CD4-positive, alpha-beta T cell treated with Interleukin-15 for 4 hours (primary cell): Measurements from ENCODE around the gene C16orf95.
A peak's percentile ranks its signal among the peaks of the same experiment; 100 is the strongest.

ENCODE experiments used
- DNase-seq: peaks from one replicate; pipeline ENCODE4 v3.0.0-alpha.2; 2020; ENCODE audit warnings: low spot score

C16orf95 gene

DNA sequence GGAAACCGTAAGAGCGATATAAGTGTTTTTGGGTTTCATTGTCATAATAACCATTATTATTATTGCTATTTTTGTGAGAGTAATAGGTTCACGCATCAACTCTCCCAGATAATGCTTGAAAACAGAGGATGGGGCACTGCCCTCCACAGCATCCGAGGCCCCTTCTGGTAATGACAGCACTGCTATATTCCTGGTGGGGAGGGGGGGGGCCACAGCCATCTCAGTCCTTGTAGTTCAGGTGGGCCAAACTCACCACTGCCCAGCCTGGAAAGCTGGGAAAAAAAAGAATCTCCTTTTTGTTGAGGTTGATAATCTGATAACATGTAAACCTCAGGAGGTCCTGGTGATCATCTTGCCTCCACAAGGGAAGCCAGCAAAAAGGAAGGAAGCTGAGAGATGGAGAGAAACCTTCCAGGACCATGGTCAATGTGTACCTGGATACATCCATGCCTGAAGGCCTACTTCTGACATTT is 706 bp downstream of the C16orf95 start:
- no peak for DNase-seq

- DNase-seq, result no peak
These were observed 2.2 kb downstream of the C16orf95 start for GRCh38 chr16:87314990-87315420.

DNA sequence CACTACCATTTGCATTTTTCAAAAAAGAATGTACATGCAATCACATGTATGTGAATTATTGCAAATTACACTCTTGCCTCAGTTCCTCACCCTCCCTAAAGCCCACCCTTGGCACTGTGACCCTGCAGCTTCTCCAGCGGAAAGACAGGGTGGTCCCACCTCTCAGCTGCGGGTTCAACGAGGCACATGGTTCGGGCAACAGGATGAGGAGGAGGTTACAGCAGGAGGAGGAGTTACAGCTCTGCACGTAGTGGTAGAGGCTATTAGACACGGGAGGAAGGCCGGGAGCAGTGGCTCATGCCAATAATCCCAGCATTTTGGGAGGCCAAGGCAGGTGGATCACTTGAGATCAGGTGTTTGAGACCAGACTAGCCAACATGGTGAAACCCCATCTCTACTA is 5.2 kb downstream of the C16orf95 start:
- no peak for DNase-seq

DNA sequence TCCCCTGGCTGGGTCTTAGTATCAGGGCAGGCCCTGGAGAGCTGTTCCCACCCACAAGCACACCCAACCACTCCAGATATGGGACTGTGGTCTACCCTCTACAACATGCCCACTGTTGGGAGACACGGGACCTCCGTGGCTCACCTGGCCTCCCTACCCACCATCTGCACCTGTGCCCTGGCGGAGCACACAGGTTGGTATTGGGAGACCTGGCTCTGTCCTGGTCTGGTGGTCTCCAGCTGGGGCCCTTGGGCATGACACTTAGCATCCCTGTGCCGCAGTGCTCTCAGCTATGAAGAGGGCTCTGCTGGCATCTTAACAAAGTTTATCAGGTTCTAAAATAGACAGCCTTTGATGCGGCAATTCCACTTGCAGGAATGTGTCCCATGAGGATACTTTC is 5.8 kb downstream of the C16orf95 start:
- DNase-seq, result no peak

- no peak for DNase-seq
These were observed 6.6 kb downstream of the C16orf95 start for GRCh38 chr16:87310610-87311009.

DNA sequence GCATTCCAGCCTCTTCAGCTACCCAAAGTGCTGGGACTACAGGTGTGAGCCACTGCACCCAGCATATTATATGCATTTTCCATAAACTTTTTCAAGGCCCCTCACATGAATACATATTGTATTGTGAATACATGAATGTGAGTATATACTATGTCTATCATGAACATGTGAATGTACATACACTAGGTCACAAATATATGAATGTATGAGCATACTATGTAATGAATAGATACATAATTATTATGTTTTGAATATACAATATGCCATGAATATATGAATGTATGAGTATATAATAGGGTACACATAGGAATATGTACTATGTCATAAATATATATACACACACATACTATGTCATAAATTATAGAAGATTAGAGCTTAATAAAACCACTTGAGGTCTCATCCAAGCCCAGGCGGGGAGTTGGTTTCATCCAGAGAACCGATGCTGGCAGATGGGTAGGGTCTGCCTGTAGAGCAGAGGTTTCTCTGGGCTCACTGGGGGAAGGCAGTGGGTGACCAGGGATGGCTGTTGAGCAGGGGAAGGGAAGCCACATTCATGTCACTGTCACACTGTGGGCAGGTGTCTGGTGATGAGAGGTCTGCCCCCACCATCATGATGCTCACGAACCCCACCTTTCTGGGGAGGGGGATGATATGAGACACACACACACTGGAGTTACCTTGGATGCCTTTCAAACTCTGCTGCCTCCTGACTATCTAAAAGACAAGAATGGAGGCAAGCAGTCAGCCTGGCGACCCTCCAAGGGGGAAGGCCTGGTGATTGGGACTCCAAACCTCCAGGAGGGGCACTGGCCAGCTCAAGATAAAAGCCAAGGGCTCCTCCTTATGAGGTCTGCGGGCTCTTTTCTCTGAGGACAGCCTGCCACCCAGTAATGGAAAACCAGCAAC is 7.3 kb downstream of the C16orf95 start:
- DNase-seq, result no peak

DNA sequence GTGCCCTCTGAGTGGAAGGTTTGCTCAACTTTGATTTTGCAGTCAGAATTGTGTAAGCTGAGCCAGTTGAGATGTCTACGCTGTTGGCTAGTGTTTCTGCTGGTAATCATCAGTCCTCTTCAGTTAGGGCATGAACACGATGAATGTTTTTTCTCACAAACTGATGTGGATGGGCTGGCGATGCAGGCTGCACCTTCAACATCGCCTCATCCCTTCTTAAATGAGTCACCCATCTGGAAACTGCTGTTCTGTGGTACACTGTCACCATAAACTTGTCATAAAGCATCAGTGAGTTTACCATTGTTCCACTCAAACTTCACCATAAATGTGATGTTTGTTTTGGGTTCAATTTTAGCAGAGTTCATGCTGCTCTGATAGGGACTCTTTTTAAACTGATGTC is 8.4 kb downstream of the C16orf95 start:
- no peak for DNase-seq

DNA sequence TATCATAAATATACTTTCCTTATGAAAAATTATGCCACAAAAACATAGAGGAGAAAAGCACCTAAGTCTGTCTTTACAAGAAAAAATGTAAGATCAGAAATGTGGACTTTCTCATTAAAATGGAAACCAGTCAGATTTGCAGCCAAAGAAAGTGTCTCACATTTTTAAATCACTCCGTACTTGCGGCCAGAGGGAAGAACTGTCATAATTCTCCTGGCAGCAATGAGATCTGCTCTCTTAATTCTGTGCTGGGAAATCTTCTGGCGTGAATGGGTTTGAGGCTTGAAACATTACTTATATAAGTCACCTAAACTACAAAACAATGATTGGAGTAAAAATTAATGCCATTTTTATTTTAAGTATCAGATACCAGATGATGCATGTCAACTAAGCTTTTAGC is 10.7 kb downstream of the C16orf95 start:
- DNase-seq, result no peak

- DNase-seq, result no peak
These were observed 11.4 kb downstream of the C16orf95 start for GRCh38 chr16:87305505-87306391.

GRCh38 chr16:87304951-87305350 is 12.2 kb downstream of the C16orf95 start:
- no peak for DNase-seq

- no peak for DNase-seq
These were observed 13.2 kb downstream of the C16orf95 start for GRCh38 chr16:87303962-87304521.

GRCh38 chr16:87303431-87303930 is 13.7 kb downstream of the C16orf95 start:
- no peak for DNase-seq

DNA sequence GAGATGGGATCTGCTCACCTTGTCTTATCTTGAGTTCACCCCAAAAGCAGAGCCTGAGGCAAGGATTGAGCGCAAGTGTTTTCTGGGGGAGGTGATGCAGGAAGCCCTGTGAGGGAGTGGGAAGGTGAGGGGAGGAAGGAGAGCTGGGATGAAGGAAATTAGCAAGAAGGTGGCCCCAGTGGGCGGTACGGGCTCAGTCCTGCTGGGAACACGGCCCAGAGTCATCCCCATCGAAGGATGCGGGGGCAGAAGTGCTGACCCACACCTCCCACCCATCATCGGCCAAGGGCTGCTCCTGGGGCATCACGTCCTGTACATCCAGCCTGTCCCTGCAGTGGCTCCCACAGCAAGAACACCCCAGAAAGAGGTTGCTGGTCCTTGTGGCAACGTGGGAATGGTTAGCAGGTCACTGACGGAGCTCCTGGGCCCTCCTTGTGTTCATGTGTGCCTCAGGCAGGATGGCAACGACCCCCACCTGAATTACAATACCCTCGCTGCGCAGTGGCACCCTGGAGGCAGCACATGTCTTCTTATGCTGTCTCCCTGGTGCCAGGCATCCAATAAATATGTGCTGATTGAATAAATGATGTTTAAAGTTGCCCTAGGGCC is 18.2 kb downstream of the C16orf95 start:
- DNase-seq, result no peak

GRCh38 chr16:87297918-87298631 is 19.1 kb downstream of the C16orf95 start:
- peak; percentile 32 for DNase-seq

- no peak for DNase-seq
These were observed 19.8 kb downstream of the C16orf95 start for GRCh38 chr16:87297407-87297806.

- DNase-seq, result no peak
These were observed 21.3 kb downstream of the C16orf95 start for GRCh38 chr16:87295661-87296531.

DNA sequence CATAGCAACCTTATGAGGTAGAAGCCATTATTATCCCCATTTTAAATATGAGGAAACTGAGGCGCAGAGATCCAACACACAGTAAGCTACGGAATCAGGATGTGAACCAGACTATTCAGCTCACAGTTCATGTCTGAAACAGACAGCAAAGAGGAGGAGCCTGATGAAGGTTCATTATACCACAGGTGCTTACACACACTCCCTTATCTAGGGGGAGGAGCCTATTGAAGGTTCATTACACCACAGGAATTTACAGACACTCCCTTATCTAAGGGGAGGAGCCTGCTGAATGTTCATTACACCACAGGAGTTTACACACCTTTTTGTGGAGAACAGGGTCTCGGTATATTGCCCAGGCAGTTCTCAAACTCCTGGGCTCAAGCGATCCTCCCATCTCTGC is 21.9 kb downstream of the C16orf95 start:
- no peak for DNase-seq

GRCh38 chr16:87293990-87294389 is 23.2 kb downstream of the C16orf95 start:
- DNase-seq, result no peak

DNA sequence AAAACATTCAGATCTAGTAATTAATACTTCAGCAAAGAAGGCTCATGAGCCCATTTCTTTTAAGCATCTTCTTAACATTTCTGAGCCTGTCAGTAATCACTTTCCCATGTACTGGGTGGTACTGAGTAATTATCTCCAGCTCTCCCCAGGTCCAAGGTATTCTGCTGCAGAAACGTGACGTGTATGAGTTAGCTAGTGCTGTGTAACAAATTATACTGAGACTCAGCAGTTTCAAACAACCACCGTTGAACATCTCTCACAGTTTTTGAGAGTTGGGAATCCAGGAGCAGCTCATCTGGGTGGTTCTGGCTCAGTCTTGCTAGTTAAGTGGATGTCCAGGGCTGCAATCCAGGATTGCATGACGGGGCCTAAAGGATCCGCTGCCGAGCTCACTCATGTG is 25.2 kb downstream of the C16orf95 start:
- no peak for DNase-seq

GRCh38 chr16:87288753-87289362 is 28.3 kb downstream of the C16orf95 start:
- no peak for DNase-seq
